Neural progenitor cell (in vitro differentiated cells): Measurements from ENCODE around the gene SCARF2. TPM values are rescaled to one million over a fixed set of nuclear protein-coding genes. Genes with fewer than 3 reads are reported as not detected.

Experiments
- DNase-seq: peaks from one replicate; pipeline ENCODE4 v3.0.0-alpha.2; 2016; ENCODE audit warnings: low spot score
- H2AFZ ChIP-seq: fragments of 200-600 bp; sonication (generic); replicated peaks from 2 replicates; pipeline ENCODE4 v1.6.1; 2016; ENCODE audit warnings: antibody characterized with exemption
- H3F3A ChIP-seq: fragments of 200-600 bp; sonication (generic); 2 replicates; pipeline ENCODE4 v1.6.1; 2016; ENCODE audit warnings: antibody characterized with exemption, low read depth
- H3K27ac ChIP-seq: fragments of 200-600 bp; sonication (generic); 2 replicates; pipeline ENCODE4 v1.5.1; 2016; ENCODE audit warnings: mild to moderate bottlenecking
- H3K27me3 ChIP-seq: fragments of 200-600 bp; sonication (generic); 2 replicates; pipeline ENCODE4 v1.6.1; 2016; ENCODE audit warnings: mild to moderate bottlenecking, moderate library complexity
- H3K36me3 ChIP-seq: fragments of 200-600 bp; sonication (generic); 2 replicates; pipeline ENCODE4 v1.5.1; 2016
- H3K4me1 ChIP-seq: fragments of 200-600 bp; sonication (generic); 2 replicates; pipeline ENCODE4 v1.6.1; 2016; ENCODE audit warnings: mixed run types
- H3K4me2 ChIP-seq: fragments of 200-600 bp; sonication (generic); 2 replicates; pipeline ENCODE4 v1.6.1; 2016
- H3K4me3 ChIP-seq: fragments of 200-600 bp; sonication (generic); 2 replicates; pipeline ENCODE4 v1.5.1; 2016
- H3K79me2 ChIP-seq: fragments of 200-600 bp; sonication (generic); 2 replicates; pipeline ENCODE4 v1.6.1; 2016; ENCODE audit warnings: low read depth
- H3K9ac ChIP-seq: fragments of 200-600 bp; sonication (generic); 2 replicates; pipeline ENCODE4 v1.6.1; 2016
- H3K9me3 ChIP-seq: fragments of 200-600 bp; sonication (generic); 2 replicates; pipeline ENCODE4 v1.5.1; 2016; ENCODE audit warnings: low read depth
- H4K20me1 ChIP-seq: fragments of 200-600 bp; sonication (generic); 2 replicates; pipeline ENCODE4 v1.6.1; 2016; ENCODE audit warnings: low read depth
- H3K27ac Mint-ChIP-seq: 3 replicates; pipeline ENCODE4 v1.8.0; 2021; ENCODE audit warnings: mixed read lengths
- H3K27me3 Mint-ChIP-seq: 2 replicates; pipeline ENCODE4 v1.8.0; 2022; ENCODE audit warnings: low read depth, mild to moderate bottlenecking, inconsistent platforms, moderate library complexity, mixed read lengths; ENCODE audit not compliant: insufficient read depth
- H3K36me3 Mint-ChIP-seq: 3 replicates; pipeline ENCODE4 v1.8.0; 2021; ENCODE audit warnings: mixed read lengths
- H3K4me1 Mint-ChIP-seq: 3 replicates; pipeline ENCODE4 v1.8.0; 2021; ENCODE audit warnings: mixed read lengths
- H3K4me3 Mint-ChIP-seq: 3 replicates; pipeline ENCODE4 v1.8.0; 2021; ENCODE audit warnings: mild to moderate bottlenecking, moderate library complexity, mixed read lengths
- H3K9me3 Mint-ChIP-seq: 3 replicates; pipeline ENCODE4 v1.8.0; 2020; ENCODE audit warnings: mixed read lengths
- CTCF ChIP-seq: fragments of 200-600 bp; sonication (generic); IDR thresholded peaks from 2 replicates; pipeline ENCODE4 v1.5.1; 2017; ENCODE audit warnings: antibody characterized with exemption, mild to moderate bottlenecking
- EZH2 ChIP-seq: fragments of 200-600 bp; sonication (generic); IDR thresholded peaks from 2 replicates; pipeline ENCODE4 v1.6.1; 2017; ENCODE audit warnings: antibody characterized with exemption, mild to moderate bottlenecking, moderate library complexity
- EZH2phosphoT487 ChIP-seq: fragments of 200-600 bp; sonication (generic); IDR thresholded peaks from 2 replicates; pipeline ENCODE4 v1.6.1; 2017; ENCODE audit warnings: antibody characterized with exemption
- total RNA-seq: library from RNA; depleted of rRNA; stranded (reverse); fragments of >200 nt; gene quantifications from 2 replicates; pipeline ENCODE4 v1.2.3, GENCODE V29; 2015; ENCODE audit warnings: low replicate concordance

SCARF2 gene
- total RNA-seq, 1 donor from 2014 or later: 0.22 TPM

- Mint-ChIP-seq H3K4me3 (no peak overlapping the region), H3K27ac (no peak overlapping the region), H3K4me1 (peaks cover 10% of the 10 kb centered on the region), H3K36me3 (peaks cover 8% of the 10 kb centered on the region), H3K9me3 (peaks cover 1% of the 10 kb centered on the region), H3K27me3 (peaks cover 10% of the 10 kb centered on the region)
- H3K4me1 ChIP-seq: no peaks in the 10 kb centered on the region
- H3K9me3 ChIP-seq: no peaks in the 10 kb centered on the region
- peaks cover 8% of the 10 kb centered on the region for H4K20me1 ChIP-seq
- H3F3A ChIP-seq: no peaks in the 10 kb centered on the region
- peaks cover 23% of the 10 kb centered on the region for H3K27me3 ChIP-seq
- no peak overlapping the region for H3K9ac ChIP-seq
- no peak overlapping the region for H3K4me2 ChIP-seq
- no peaks in the 10 kb centered on the region for H3K79me2 ChIP-seq
- TF ChIP-seq EZH2: no peak
- TF ChIP-seq CTCF: no peak
- TF ChIP-seq EZH2phosphoT487: no peak
- H3K4me3 ChIP-seq: no peak overlapping the region
- peak; percentile 3 for DNase-seq
- H2AFZ ChIP-seq: no peak overlapping the region
- H3K27ac ChIP-seq: no peak overlapping the region
- no peaks in the 10 kb centered on the region for H3K36me3 ChIP-seq
These were observed 13.6 kb downstream of the SCARF2 start for GRCh38 chr22:20423906-20424551.

- H3K4me1 Mint-ChIP-seq: peaks cover 10% of the 10 kb centered on the region
- peaks cover 2% of the 10 kb centered on the region for H3K27me3 Mint-ChIP-seq
- Histone ChIP-seq H4K20me1 (peaks cover under 1% of the 10 kb centered on the region), H3K27ac (no peak overlapping the region), H3F3A (no peaks in the 10 kb centered on the region), H3K79me2 (no peaks in the 10 kb centered on the region), H3K4me1 (no peaks in the 10 kb centered on the region), H3K36me3 (no peaks in the 10 kb centered on the region), H2AFZ (no peak overlapping the region), H3K4me2 (no peak overlapping the region), H3K27me3 (peaks cover 23% of the 10 kb centered on the region), H3K4me3 (no peak overlapping the region), H3K9ac (no peak overlapping the region), H3K9me3 (no peaks in the 10 kb centered on the region)
- H3K4me3 Mint-ChIP-seq: no peak overlapping the region
- no peak overlapping the region for H3K27ac Mint-ChIP-seq
- H3K36me3 Mint-ChIP-seq: peaks cover 6% of the 10 kb centered on the region
- no peaks in the 10 kb centered on the region for H3K9me3 Mint-ChIP-seq
- TF ChIP-seq EZH2: no peak
- TF ChIP-seq CTCF: no peak
- TF ChIP-seq EZH2phosphoT487: no peak
- DNase-seq: no peak
These were observed 14.4 kb downstream of the SCARF2 start for GRCh38 chr22:20423008-20423905.

- Histone ChIP-seq H3K4me3 (no peak overlapping the region), H3K9ac (no peak overlapping the region), H3K27me3 (peaks cover 16% of the 10 kb centered on the region), H3K4me1 (no peaks in the 10 kb centered on the region), H3K4me2 (no peak overlapping the region), H3K9me3 (no peaks in the 10 kb centered on the region), H3K79me2 (no peaks in the 10 kb centered on the region), H3K36me3 (no peaks in the 10 kb centered on the region), H4K20me1 (no peaks in the 10 kb centered on the region), H3F3A (no peaks in the 10 kb centered on the region), H2AFZ (no peak overlapping the region), H3K27ac (no peak overlapping the region)
- peaks cover 6% of the 10 kb centered on the region for H3K36me3 Mint-ChIP-seq
- H3K27me3 Mint-ChIP-seq: peaks cover 2% of the 10 kb centered on the region
- TF ChIP-seq EZH2: no peak
- no peak for TF ChIP-seq CTCF
- no peak for TF ChIP-seq EZH2phosphoT487
- H3K4me1 Mint-ChIP-seq: peaks cover 10% of the 10 kb centered on the region
- peak; percentile 11 for DNase-seq
- no peak overlapping the region for H3K27ac Mint-ChIP-seq
- no peak overlapping the region for H3K4me3 Mint-ChIP-seq
- H3K9me3 Mint-ChIP-seq: no peaks in the 10 kb centered on the region
These were observed 15.2 kb downstream of the SCARF2 start for GRCh38 chr22:20422271-20423007.
